NCI-H460 (cell line): ENCODE data around the gene CTSW. TPM values are rescaled to one million over a fixed set of nuclear protein-coding genes. Genes with fewer than 3 reads are reported as not detected.

Source experiments
- DNase-seq: peaks from one replicate; pipeline ENCODE4 v3.0.0-alpha.2; 2016; ENCODE audit warnings: low read depth; ENCODE audit errors: extremely low read depth
- total RNA-seq: library from RNA; depleted of rRNA; stranded (reverse); fragments of >200 nt; shearing (Covaris generic); gene quantifications from 2 replicates; pipeline ENCODE4 v1.2.3, GENCODE V29; 2014

The CTSW gene
- total RNA-seq, 1 experiment from 2014 or later: not detected

GRCh38 chr11:65854852-65855837 lies 24.5 kb upstream of the CTSW start:
- DNase-seq: no peak

GRCh38 chr11:65855927-65856363 lies 23.7 kb upstream of the CTSW start:
- DNase-seq: no peak

GRCh38 chr11:65856689-65857499 lies 22.7 kb upstream of the CTSW start:
- no peak for DNase-seq

GRCh38 chr11:65857500-65857852 lies 22.2 kb upstream of the CTSW start:
- DNase-seq: no peak

- DNase-seq: peak; percentile 93
Measured at GRCh38 chr11:65857853-65858680, 21.6 kb upstream of the CTSW start, which contains the start of gene CFL1. CFL1 (minus strand) TSS chr11:65858180; CDS start chr11:65858099, 81 bp downstream.

GRCh38 chr11:65858681-65859087 lies 21.0 kb upstream of the CTSW start:
- DNase-seq: no peak

- DNase-seq: peak; percentile 88
Measured at GRCh38 chr11:65859095-65859811, 20.4 kb upstream of the CTSW start.

- DNase-seq: no peak
Measured at GRCh38 chr11:65859812-65860277, 19.8 kb upstream of the CTSW start.

GRCh38 chr11:65860278-65861164 lies 19.1 kb upstream of the CTSW start, which contains the start of gene MUS81:
MUS81 (plus strand) TSS chr11:65860433; CDS start chr11:65860754, 321 bp downstream.
- peak; percentile 89 for DNase-seq

GRCh38 chr11:65861165-65861505 lies 18.5 kb upstream of the CTSW start:
- no peak for DNase-seq

- DNase-seq: no peak
Measured at GRCh38 chr11:65861533-65862183, 18.0 kb upstream of the CTSW start.

- DNase-seq: no peak
Measured at GRCh38 chr11:65862191-65862735, 17.4 kb upstream of the CTSW start.

GRCh38 chr11:65862941-65863888 lies 16.4 kb upstream of the CTSW start:
- no peak for DNase-seq

- no peak for DNase-seq
Measured at GRCh38 chr11:65863889-65864705, 15.5 kb upstream of the CTSW start.

GRCh38 chr11:65864706-65865471 lies 14.7 kb upstream of the CTSW start:
- no peak for DNase-seq
